CD4-positive, alpha-beta T cell treated with Interleukin-1 beta for 1 hour (primary cell): ENCODE results near the gene IL11.
A peak's percentile ranks its signal among the peaks of the same experiment; 100 is the strongest.
"Not testable (repeated sequence)": the region's sequence is repeated elsewhere in the genome, so short reads cannot be mapped to it uniquely, and the experiment has no call there.

ENCODE experiments used
- DNase-seq, 2 donors: peaks; one replicate each; pipeline ENCODE4 v3.0.0-alpha.2; 2020 to 2022

Gene IL11

GRCh38 chr19:55348317-55349034 is 21.8 kb downstream of the IL11 start:
- DNase-seq: no peak

- DNase-seq: no peak
Observed at GRCh38 chr19:55347442-55348009, 22.7 kb downstream of the IL11 start.

- DNase-seq: no peak
Observed at GRCh38 chr19:55346725-55347441, 23.4 kb downstream of the IL11 start.

- no peak for DNase-seq
Observed at GRCh38 chr19:55345818-55346724, 24.2 kb downstream of the IL11 start.

- DNase-seq: no peak
Observed at GRCh38 chr19:55345101-55345817, 25.0 kb downstream of the IL11 start.

- no peak for DNase-seq
Observed at GRCh38 chr19:55344444-55344843, 25.8 kb downstream of the IL11 start.

- DNase-seq: no peak
Observed at GRCh38 chr19:55341595-55342531, 28.4 kb downstream of the IL11 start.

GRCh38 chr19:55341171-55341588 is 29.1 kb downstream of the IL11 start:
- peak; percentile 49 to 61 for DNase-seq

GRCh38 chr19:55340784-55341147 is 29.5 kb downstream of the IL11 start:
- DNase-seq: no peak

- DNase-seq: peak; percentile 40 to 55
Observed at GRCh38 chr19:55339889-55340783, 30.1 kb downstream of the IL11 start.

- peak; percentile 100 for DNase-seq
Observed at GRCh38 chr19:55339105-55339888, 31.0 kb downstream of the IL11 start, which contains the start of gene KMT5C. TSS of gene KMT5C (plus strand) at chr19:55339876. CDS start at chr19:55341937, 2,061 bp downstream.

GRCh38 chr19:55336101-55336500 is 34.2 kb downstream of the IL11 start:
- no peak for DNase-seq

GRCh38 chr19:55333870-55334269 is 36.4 kb downstream of the IL11 start:
- DNase-seq: no peak

GRCh38 chr19:55329791-55330190 is 40.5 kb downstream of the IL11 start:
- DNase-seq: not testable (repeated sequence)

GRCh38 chr19:55328774-55329318 is 41.4 kb downstream of the IL11 start:
- DNase-seq: peak in 1 of 2 donors; percentile 25

- peak in 1 of 2 donors; percentile 15 for DNase-seq
Observed at GRCh38 chr19:55325172-55325571, 45.1 kb downstream of the IL11 start, which contains the start of gene TMEM150B. TSS of gene TMEM150B (minus strand) at chr19:55325341. CDS start at chr19:55321036, 4,305 bp downstream.

- no peak for DNase-seq
Observed at GRCh38 chr19:55324662-55325061, 45.6 kb downstream of the IL11 start.

- DNase-seq: no peak
Observed at GRCh38 chr19:55322204-55322885, 47.9 kb downstream of the IL11 start.
